ENCODE results near the gene FIGNL1. TPM values are rescaled to one million over a fixed set of nuclear protein-coding genes. Genes with fewer than 3 reads are reported as not detected.
A peak's percentile ranks its signal among the peaks of the same experiment; 100 is the strongest.
"Not testable (repeated sequence)": the region's sequence is repeated elsewhere in the genome, so short reads cannot be mapped to it uniquely, and the experiment has no call there.

The FIGNL1 gene
- total RNA-seq, 1 experiment from 2014 or later = 4.7 TPM

- DNase-seq (ENCODE audit: extremely low read depth, low read depth) = no peak
These were observed 23.4 kb upstream of the FIGNL1 start for GRCh38 chr7:50473531-50473930.

GRCh38 chr7:50472427-50472826, 22.3 kb upstream of the FIGNL1 start:
- DNase-seq (ENCODE audit: extremely low read depth, low read depth) = no peak

GRCh38 chr7:50471970-50472369, 21.8 kb upstream of the FIGNL1 start:
- no peak for DNase-seq (ENCODE audit: extremely low read depth, low read depth)

- DNase-seq (ENCODE audit: extremely low read depth, low read depth) = no peak
These were observed 20.4 kb upstream of the FIGNL1 start for GRCh38 chr7:50470250-50471163.

- no peak for DNase-seq (ENCODE audit: extremely low read depth, low read depth)
These were observed 19.0 kb upstream of the FIGNL1 start for GRCh38 chr7:50469181-50469580.

- DNase-seq (ENCODE audit: extremely low read depth, low read depth) = peak; percentile 47
These were observed 17.9 kb upstream of the FIGNL1 start for GRCh38 chr7:50467817-50468610.

GRCh38 chr7:50466815-50467585, 16.9 kb upstream of the FIGNL1 start:
- no peak for DNase-seq (ENCODE audit: extremely low read depth, low read depth)

GRCh38 chr7:50463035-50463434, 12.9 kb upstream of the FIGNL1 start:
- DNase-seq (ENCODE audit: extremely low read depth, low read depth) = no peak

GRCh38 chr7:50462361-50462760, 12.2 kb upstream of the FIGNL1 start:
- DNase-seq (ENCODE audit: extremely low read depth, low read depth) = no peak

GRCh38 chr7:50461695-50462094, 11.5 kb upstream of the FIGNL1 start:
- no peak for DNase-seq (ENCODE audit: extremely low read depth, low read depth)

GRCh38 chr7:50459183-50459582, 9.0 kb upstream of the FIGNL1 start:
- not testable (repeated sequence) for DNase-seq (ENCODE audit: extremely low read depth, low read depth)

GRCh38 chr7:50458651-50459050, 8.5 kb upstream of the FIGNL1 start:
- DNase-seq (ENCODE audit: extremely low read depth, low read depth) = not testable (repeated sequence)

GRCh38 chr7:50456371-50457123, 6.4 kb upstream of the FIGNL1 start:
- DNase-seq (ENCODE audit: extremely low read depth, low read depth) = no peak

- no peak for DNase-seq (ENCODE audit: extremely low read depth, low read depth)
These were observed 5.5 kb upstream of the FIGNL1 start for GRCh38 chr7:50455658-50456057.

- DNase-seq (ENCODE audit: extremely low read depth, low read depth) = no peak
These were observed 4.8 kb upstream of the FIGNL1 start for GRCh38 chr7:50454968-50455367.

GRCh38 chr7:50450590-50451032, 461 bp upstream of the FIGNL1 start:
- DNase-seq (ENCODE audit: extremely low read depth, low read depth) = no peak

GRCh38 chr7:50449501-50449880, 659 bp downstream of the FIGNL1 start:
- no peak for DNase-seq (ENCODE audit: extremely low read depth, low read depth)

- no peak for DNase-seq (ENCODE audit: extremely low read depth, low read depth)
These were observed 1.3 kb downstream of the FIGNL1 start for GRCh38 chr7:50448823-50449222.

- DNase-seq (ENCODE audit: extremely low read depth, low read depth) = no peak
These were observed 3.6 kb downstream of the FIGNL1 start for GRCh38 chr7:50446542-50446960.

GRCh38 chr7:50436133-50436806, 13.9 kb downstream of the FIGNL1 start:
- DNase-seq (ENCODE audit: extremely low read depth, low read depth) = no peak

Data from NCI-H460 (cell line).